Retinal pigment epithelial cell (primary cell): ENCODE data around the gene BCL2L13.

Experiments
- DNase-seq: peaks from one replicate; pipeline ENCODE4 v3.0.0-alpha.2; 2010; ENCODE audit warnings: low read depth
- H3K4me3 ChIP-seq: 2 replicates; pipeline ENCODE4 v1.5.1; 2011; ENCODE audit warnings: mild to moderate bottlenecking, low read length, control low read depth, moderate library complexity
- TF ChIP-seq, protein P1 (sequence below): conservative IDR thresholded peaks from 2 replicates; pipeline ENCODE4 v1.5.1; 2011; ENCODE audit warnings: low read depth, low read length, control low read depth, inconsistent platforms

The BCL2L13 gene

DNA sequence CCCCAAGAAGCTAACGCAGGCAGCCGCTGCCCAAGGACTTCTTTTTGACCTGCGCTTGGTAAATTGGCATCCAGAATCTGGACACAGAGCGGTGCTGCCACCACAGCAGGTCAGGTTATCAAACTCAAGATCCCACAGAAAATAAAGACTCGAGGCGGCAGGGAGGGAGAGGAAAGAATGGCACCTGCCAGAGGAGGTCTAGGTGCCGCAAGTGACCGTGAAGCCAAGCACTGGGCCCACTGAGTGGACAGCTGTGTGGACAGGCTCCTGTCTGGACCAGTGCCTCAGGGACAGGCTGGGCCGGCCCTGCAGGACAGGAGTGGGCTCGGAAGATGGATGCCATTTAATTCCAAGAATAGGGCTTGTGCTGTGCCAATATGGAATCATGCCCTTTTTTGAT lies 108.4 kb downstream of the BCL2L13 start:
- TF ChIP-seq, protein P1, sequence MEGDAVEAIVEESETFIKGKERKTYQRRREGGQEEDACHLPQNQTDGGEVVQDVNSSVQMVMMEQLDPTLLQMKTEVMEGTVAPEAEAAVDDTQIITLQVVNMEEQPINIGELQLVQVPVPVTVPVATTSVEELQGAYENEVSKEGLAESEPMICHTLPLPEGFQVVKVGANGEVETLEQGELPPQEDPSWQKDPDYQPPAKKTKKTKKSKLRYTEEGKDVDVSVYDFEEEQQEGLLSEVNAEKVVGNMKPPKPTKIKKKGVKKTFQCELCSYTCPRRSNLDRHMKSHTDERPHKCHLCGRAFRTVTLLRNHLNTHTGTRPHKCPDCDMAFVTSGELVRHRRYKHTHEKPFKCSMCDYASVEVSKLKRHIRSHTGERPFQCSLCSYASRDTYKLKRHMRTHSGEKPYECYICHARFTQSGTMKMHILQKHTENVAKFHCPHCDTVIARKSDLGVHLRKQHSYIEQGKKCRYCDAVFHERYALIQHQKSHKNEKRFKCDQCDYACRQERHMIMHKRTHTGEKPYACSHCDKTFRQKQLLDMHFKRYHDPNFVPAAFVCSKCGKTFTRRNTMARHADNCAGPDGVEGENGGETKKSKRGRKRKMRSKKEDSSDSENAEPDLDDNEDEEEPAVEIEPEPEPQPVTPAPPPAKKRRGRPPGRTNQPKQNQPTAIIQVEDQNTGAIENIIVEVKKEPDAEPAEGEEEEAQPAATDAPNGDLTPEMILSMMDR = no peak
- H3K4me3 ChIP-seq = no peak overlapping the region
- no peak for DNase-seq

DNA sequence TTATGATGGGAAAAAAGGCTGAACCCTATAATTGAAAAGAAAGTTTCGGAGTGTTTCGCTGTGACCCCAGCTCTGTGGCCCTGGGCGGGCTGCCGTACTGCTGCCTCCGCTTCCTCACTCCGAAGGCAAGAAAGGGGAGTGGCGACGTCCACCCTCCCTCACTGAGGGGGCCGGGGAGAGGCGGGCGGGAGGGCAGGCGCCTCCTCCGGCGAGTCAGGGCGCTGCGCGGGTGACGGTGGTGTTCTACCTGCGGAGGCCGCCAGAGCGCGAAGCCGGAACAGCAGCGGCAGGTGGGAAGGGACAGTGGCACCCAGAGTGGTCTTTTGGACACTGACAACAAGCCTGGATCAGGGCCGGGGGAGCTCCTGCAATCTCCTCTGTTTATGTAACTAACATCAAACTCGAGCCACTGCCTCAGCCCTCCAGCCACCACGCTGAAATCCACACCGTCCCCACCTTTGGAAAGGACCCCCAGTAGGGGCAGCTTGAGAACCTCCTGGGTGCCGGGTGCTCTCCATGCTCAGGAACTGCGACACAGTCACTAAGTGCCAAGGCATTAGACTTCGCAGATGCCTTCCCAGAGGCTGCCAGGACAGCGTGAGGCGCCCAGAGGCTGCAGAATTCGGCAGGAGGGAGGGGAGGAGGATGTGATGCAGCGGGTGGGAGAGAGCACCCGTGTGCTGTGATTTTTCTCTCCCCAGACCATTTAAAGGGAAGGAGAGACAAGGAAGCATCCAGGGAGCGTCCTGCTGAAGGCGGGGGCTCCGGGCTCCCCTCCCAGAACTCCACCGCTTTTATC lies 110.2 kb downstream of the BCL2L13 start:
- no peak for DNase-seq
- TF ChIP-seq, protein P1 = no peak
- H3K4me3 ChIP-seq = no peak overlapping the region

DNA sequence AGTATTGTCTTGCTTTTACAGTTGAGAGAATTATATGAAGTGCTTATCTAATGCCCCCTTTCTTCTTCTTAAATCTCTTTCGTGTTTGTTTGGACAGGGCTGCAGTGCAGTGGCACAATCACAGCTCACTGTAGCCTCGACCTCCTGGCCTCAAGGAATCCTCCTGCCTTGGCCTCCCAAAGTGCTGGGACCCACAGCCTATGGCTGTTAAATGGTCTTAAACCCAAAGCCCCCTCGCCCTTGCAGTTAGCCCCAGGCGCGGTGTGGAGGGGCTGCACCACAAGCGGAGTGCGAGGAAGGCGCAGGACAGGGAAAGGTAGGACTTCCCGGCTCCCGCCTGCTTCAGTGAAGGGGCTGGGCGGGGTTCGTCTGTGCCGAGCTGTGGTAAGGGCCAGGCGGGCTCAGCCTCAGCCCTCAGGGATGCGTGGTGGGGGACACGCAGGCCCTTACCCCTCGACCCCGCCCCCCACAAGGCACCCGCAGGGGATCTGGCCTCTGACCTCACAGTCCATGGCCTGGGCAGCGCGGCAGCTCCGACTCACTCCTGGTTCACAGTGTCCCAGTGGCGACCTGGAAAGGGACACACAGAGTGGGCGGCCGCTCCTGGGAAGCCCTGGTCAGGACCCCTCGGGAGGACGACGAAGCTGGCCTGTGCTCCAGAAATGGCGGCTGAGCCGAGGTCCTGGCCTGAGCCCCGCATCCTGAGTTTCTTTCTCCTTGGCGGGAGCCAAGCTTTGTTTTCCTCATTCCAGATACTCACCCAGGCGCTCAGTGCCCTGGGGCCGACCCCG lies 111.2 kb downstream of the BCL2L13 start:
- no peak overlapping the region for H3K4me3 ChIP-seq
- DNase-seq = no peak
- TF ChIP-seq, protein P1 = no peak

DNA sequence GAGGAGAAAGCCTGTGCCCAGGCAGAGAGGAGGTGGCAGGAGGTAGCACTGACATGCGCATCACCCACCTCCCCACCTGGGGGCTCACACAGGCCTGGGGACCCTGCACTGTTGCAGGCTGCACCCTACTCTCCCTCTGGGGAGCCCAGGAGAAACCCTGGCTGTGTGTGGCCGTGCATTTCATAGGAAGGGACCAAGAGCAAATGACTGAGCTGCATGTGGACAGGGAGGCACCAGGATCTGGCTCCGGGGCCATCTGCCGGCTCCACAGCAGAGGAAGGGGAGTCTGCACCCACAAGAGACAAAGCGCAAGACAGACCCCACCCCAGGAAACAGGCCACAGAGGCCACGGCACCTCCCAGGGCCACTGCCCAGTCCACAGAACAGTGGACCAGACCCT lies 113.0 kb downstream of the BCL2L13 start:
- TF ChIP-seq, protein P1 = no peak
- no peak overlapping the region for H3K4me3 ChIP-seq
- DNase-seq = no peak

DNA sequence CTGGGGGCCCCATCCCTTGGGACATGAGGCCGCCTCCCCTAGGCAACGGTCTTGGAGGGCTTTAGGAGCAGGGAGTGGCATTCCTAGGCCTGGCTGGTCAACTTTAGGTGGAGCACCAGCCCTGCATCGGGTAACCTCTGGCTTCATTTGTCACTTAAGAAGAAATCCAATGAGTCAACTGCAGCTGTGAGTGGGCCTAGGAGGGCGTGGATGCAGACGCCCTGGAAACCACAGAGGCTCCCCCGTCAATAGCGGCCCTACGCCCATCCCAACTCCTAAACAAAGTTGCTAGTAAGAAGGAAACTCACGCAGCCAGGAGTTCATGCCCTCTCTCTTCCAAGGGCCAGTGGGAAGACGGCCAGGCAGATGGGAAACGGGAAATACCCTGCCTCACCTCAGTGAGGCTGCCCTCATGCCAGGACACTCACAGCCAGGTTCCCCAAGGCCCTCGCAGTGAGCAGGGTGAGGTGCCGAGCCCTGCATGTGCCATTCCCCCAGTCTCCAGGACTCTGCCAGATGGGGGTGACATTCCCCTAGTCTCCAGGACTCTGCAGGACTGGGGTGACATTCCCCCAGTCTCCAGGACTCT lies 114.9 kb downstream of the BCL2L13 start:
- no peak overlapping the region for H3K4me3 ChIP-seq
- DNase-seq = no peak
- TF ChIP-seq, protein P1 = no peak

DNA sequence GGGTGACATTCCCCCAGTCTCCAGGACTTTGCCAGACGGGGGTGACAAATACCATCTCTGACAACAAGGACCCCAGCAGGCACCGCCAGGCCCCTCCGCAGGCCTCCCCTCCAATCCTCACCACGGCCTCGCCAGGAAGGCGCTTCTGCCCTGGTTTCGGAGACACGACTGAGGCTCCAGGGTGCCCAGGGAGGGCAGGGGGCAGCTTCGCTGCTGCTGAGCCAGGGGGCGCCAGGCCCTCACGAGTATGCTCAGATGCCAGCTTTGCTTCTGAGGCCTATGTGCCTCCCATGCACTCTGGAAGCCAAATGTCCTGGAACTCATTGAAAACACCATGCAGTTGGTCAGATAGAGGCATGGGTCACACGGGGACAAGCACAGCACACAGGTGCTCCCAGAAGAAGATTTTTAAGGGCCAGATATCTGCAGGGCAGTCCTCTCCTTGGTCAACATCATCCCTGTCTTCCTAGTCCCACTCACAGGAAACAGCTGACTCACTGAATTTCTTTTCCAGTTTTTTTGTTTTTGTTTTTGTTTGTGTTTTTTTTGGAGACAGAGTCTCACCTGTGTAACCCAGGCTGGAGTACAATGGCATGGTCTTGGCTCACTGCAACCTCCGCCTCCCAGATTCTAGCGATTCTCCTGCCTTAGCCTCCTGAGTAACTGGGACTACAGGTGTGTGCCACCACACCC lies 115.8 kb downstream of the BCL2L13 start:
- TF ChIP-seq, protein P1 = peak; percentile 45
- no peak overlapping the region for H3K4me3 ChIP-seq
- no peak for DNase-seq
